WERI-Rb-1 (cell line): Measurements from ENCODE around the gene TNFRSF8.

ENCODE experiments used
- DNase-seq: peaks from one replicate; pipeline ENCODE4 v3.0.0-alpha.2; 2020
- H3K27ac ChIP-seq: fragments of 250-450 bp; sonication (Bioruptor Pico); 2 replicates; pipeline ENCODE4 v1.5.1; 2020; ENCODE audit warnings: mild to moderate bottlenecking, moderate library complexity
- H3K27me3 ChIP-seq: fragments of 250-450 bp; sonication (Bioruptor Pico); 2 replicates; pipeline ENCODE4 v1.5.1; 2021; ENCODE audit warnings: mild to moderate bottlenecking, low read depth, moderate library complexity; ENCODE audit not compliant: insufficient read depth, severe bottlenecking
- H3K36me3 ChIP-seq: fragments of 250-450 bp; sonication (Bioruptor Pico); 2 replicates; pipeline ENCODE4 v1.5.1; 2020; ENCODE audit warnings: mild to moderate bottlenecking, moderate library complexity
- H3K4me3 ChIP-seq: 2 replicates; pipeline ENCODE4 v1.5.1; 2011; ENCODE audit warnings: low read depth, mild to moderate bottlenecking, control low read depth, low read length
- H3K9me3 ChIP-seq: fragments of 250-450 bp; sonication (Bioruptor Pico); 2 replicates; pipeline ENCODE4 v1.5.1; 2021; ENCODE audit warnings: mild to moderate bottlenecking, moderate library complexity; ENCODE audit not compliant: severe bottlenecking
- CTCF ChIP-seq: IDR thresholded peaks from 2 replicates; pipeline ENCODE4 v1.5.1; 2011; ENCODE audit warnings: low read depth, mild to moderate bottlenecking, control low read depth, inconsistent platforms, low read length

Gene TNFRSF8

DNA sequence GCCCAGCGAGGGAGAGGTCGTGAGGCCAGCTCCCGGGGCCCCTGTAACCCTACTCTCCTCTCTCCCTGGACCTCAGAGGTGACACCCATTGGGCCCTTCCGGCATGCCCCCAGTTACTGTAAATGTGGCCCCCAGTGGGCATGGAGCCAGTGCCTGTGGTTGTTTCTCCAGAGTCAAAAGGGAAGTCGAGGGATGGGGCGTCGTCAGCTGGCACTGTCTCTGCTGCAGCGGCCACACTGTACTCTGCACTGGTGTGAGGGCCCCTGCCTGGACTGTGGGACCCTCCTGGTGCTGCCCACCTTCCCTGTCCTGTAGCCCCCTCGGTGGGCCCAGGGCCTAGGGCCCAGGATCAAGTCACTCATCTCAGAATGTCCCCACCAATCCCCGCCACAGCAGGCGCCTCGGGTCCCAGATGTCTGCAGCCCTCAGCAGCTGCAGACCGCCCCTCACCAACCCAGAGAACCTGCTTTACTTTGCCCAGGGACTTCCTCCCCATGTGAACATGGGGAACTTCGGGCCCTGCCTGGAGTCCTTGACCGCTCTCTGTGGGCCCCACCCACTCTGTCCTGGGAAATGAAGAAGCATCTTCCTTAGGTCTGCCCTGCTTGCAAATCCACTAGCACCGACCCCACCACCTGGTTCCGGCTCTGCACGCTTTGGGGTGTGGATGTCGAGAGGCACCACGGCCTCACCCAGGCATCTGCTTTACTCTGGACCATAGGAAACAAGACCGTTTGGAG, 80.0 kb downstream of the TNFRSF8 start:
- Histone ChIP-seq H3K27me3 (no peaks in the 10 kb centered on the region), H3K27ac (no peak overlapping the region)
- DNase-seq: no peak

GRCh38 chr1:12143631-12144155, 80.6 kb downstream of the TNFRSF8 start:
- no peak overlapping the region for H3K27ac ChIP-seq
- DNase-seq: no peak
- no peak for TF ChIP-seq CTCF
- H3K36me3 ChIP-seq: no peaks in the 10 kb centered on the region
- no peaks in the 10 kb centered on the region for H3K27me3 ChIP-seq
- no peaks in the 10 kb centered on the region for H3K9me3 ChIP-seq
- H3K4me3 ChIP-seq: no peak overlapping the region

More for the DNA sequence above, 80.0 kb downstream of the TNFRSF8 start:
- TF ChIP-seq CTCF: no peak
- Histone ChIP-seq H3K9me3 (no peaks in the 10 kb centered on the region), H3K36me3 (no peaks in the 10 kb centered on the region), H3K4me3 (no peak overlapping the region)

GRCh38 chr1:12144236-12144635, 81.1 kb downstream of the TNFRSF8 start:
- Histone ChIP-seq H3K36me3 (no peaks in the 10 kb centered on the region), H3K27ac (no peak overlapping the region), H3K27me3 (no peaks in the 10 kb centered on the region), H3K4me3 (no peak overlapping the region), H3K9me3 (no peaks in the 10 kb centered on the region)
- no peak for TF ChIP-seq CTCF
- DNase-seq: no peak

DNA sequence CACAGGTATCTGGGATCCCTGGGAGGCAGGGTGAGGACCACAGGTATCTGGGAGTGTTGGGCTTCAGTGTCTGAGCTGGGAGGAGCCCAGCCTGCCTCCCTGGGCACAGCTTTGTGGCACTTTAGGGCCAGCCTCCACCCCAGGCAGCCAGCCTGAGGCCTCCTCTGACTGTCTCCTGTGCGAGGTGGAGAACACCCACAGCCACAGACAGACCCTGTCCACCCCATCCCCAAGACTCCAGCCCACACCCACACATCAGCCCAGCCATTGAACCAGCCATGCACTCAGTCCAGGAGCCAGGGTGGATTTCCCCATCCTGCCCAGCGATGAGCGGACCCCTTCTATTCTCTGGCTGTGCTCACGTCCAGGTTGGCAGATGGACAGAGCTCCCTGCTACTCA, 81.9 kb downstream of the TNFRSF8 start:
- H3K36me3 ChIP-seq: no peaks in the 10 kb centered on the region
- TF ChIP-seq CTCF: no peak
- no peak for DNase-seq
- H3K27ac ChIP-seq: no peak overlapping the region
- no peaks in the 10 kb centered on the region for H3K9me3 ChIP-seq
- no peak overlapping the region for H3K4me3 ChIP-seq
- no peaks in the 10 kb centered on the region for H3K27me3 ChIP-seq

DNA sequence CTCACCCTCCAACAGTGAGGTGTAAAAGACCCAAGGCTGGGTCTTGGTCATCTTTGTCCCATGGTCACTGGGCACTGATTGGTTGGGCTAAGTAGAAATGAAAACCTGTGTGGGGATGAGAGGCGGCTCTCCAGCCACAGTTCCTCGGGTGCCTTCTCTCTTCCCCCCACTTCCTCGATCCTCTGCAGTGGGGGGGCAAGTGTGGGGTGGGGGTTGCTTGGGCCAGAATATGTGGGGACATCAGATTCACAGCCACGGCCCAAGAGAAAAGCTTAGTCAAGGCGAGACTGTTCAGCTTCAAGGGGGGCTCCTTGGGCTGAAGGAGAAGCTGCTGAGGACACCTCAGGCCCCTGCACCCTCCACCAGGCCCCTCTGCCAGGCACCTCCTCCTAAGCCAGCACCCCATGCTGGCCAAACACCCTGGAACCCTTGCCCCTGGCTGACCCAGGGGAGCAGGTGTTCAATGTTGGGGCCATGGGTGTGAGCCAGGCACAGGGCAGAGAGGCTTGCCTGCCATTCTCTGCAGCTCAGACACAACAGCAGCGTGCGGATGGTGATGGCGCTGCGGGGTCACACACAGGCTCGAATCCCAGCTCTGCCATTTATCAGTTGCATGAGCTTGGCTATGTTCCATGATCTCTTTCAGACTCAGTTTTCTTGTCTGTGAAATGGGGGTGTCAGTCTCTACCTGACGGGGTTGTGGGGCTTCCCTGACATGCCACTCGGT, 82.7 kb downstream of the TNFRSF8 start:
- Histone ChIP-seq H3K27ac (no peak overlapping the region), H3K36me3 (no peaks in the 10 kb centered on the region), H3K27me3 (no peaks in the 10 kb centered on the region), H3K9me3 (no peaks in the 10 kb centered on the region), H3K4me3 (no peak overlapping the region)
- no peak for DNase-seq
- TF ChIP-seq CTCF: no peak
